AG04449 (cell line): ENCODE results near the gene FAM83F.

Experiments used
- CTCF ChIA-PET: fragments of 350-600 bp; formaldehyde crosslinking; extraction: SDS; loops from one replicate; lab custom pipeline; 2021; ENCODE audit warnings: antibody characterized with exemption; lab: Yijun Ruan, JAX
- POLR2A ChIA-PET: fragments of 400-600, 350-600 bp; formaldehyde crosslinking; extraction: SDS; loops from one replicate; lab custom pipeline; 2020; ENCODE audit warnings: antibody characterized with exemption, inconsistent platforms; lab: Yijun Ruan, JAX
- DNase-seq: peaks from one replicate; pipeline ENCODE4 v3.0.0-alpha.2; 2010; ENCODE audit warnings: low read depth, low spot score
- H3K4me3 ChIP-seq: 2 replicates; pipeline ENCODE4 v1.5.1; 2011; ENCODE audit warnings: low read depth, mild to moderate bottlenecking, control low read depth, low read length
- CTCF ChIP-seq: IDR thresholded peaks from one replicate; pipeline ENCODE4 v1.5.1; 2011; ENCODE audit warnings: mild to moderate bottlenecking, moderate library complexity, low read length, control low read depth, inconsistent platforms; ENCODE audit not compliant: insufficient read depth; ENCODE audit errors: missing control alignments

FAM83F gene

GRCh38 chr22:39974065-39974464, 20.7 kb upstream of the FAM83F start:
- H3K4me3 ChIP-seq, result no peak overlapping the region
- POLR2A ChIA-PET, result interaction anchor here (0.5 kb wide), 1 partner anchor 726 kb away, joined by 4 read pairs; no protein-coding TSS in a partner anchor
- no peak for DNase-seq
- TF ChIP-seq CTCF, result no peak
- CTCF ChIA-PET, result interaction anchor here (0.7 kb wide), 1 partner anchor 17 kb away, joined by 3 read pairs; no protein-coding TSS in a partner anchor

GRCh38 chr22:39979048-39979447, 15.7 kb upstream of the FAM83F start:
- ChIA-PET CTCF (no interaction called here), POLR2A (no interaction called here)
- DNase-seq, result no peak
- no peak for TF ChIP-seq CTCF
- H3K4me3 ChIP-seq, result no peak overlapping the region

- H3K4me3 ChIP-seq, result no peak overlapping the region
- no peak for TF ChIP-seq CTCF
- CTCF ChIA-PET, result no interaction called here
- no peak for DNase-seq
- POLR2A ChIA-PET, result no interaction called here
Observed at GRCh38 chr22:39979458-39979857, 15.3 kb upstream of the FAM83F start.

- DNase-seq, result no peak
- TF ChIP-seq CTCF, result no peak
- POLR2A ChIA-PET, result no interaction called here
- CTCF ChIA-PET, result no interaction called here
- no peak overlapping the region for H3K4me3 ChIP-seq
Observed at GRCh38 chr22:39980596-39980995, 14.2 kb upstream of the FAM83F start.

- H3K4me3 ChIP-seq, result no peak overlapping the region
- CTCF ChIA-PET, result interaction anchor here (1.3 kb wide), 1 partner anchor 16 kb away, joined by 4 read pairs; no protein-coding TSS in a partner anchor
- POLR2A ChIA-PET, result no interaction called here
- TF ChIP-seq CTCF, result no peak
- DNase-seq, result no peak
Observed at GRCh38 chr22:39983346-39983745, 11.4 kb upstream of the FAM83F start.

GRCh38 chr22:39984006-39984405, 10.7 kb upstream of the FAM83F start:
- no peak overlapping the region for H3K4me3 ChIP-seq
- POLR2A ChIA-PET, result no interaction called here
- no peak for DNase-seq
- CTCF ChIA-PET, result interaction anchor here (1.3 kb wide), 1 partner anchor 15 kb away, joined by 4 read pairs; no protein-coding TSS in a partner anchor
- no peak for TF ChIP-seq CTCF
